Activated CD4-positive, CD25-positive, alpha-beta regulatory T cell treated with anti-CD3 and anti-CD28 coated beads, Interleukin-2, amount 50 U/mL, for 16 hours (primary cell): ENCODE results near the gene MFF.

Source experiments
- DNase-seq: peaks from one replicate; pipeline ENCODE4 v3.0.0-alpha.2; 2020; ENCODE audit warnings: low read depth, low spot score

The MFF gene

GRCh38 chr2:227324995-227325838, at the start of gene MFF:
MFF (plus strand) TSS chr2:227325251; CDS start chr2:227330666, 5,415 bp downstream.
- peak; percentile 90 for DNase-seq

- no peak for DNase-seq
These were observed 44.2 kb upstream of the MFF start for GRCh38 chr2:227280895-227281294.

- no peak for DNase-seq
These were observed 39.3 kb upstream of the MFF start for GRCh38 chr2:227285741-227286236.

GRCh38 chr2:227287771-227288170, 37.3 kb upstream of the MFF start:
- no peak for DNase-seq

- DNase-seq: no peak
These were observed 32.7 kb upstream of the MFF start for GRCh38 chr2:227292314-227292713.

- DNase-seq: no peak
These were observed 31.5 kb upstream of the MFF start for GRCh38 chr2:227293531-227293930.

GRCh38 chr2:227295806-227296205, 29.2 kb upstream of the MFF start:
- no peak for DNase-seq

- DNase-seq: no peak
These were observed 28.2 kb upstream of the MFF start for GRCh38 chr2:227296671-227297405.

GRCh38 chr2:227301523-227301922, 23.5 kb upstream of the MFF start:
- DNase-seq: no peak

GRCh38 chr2:227308784-227309183, 16.3 kb upstream of the MFF start:
- no peak for DNase-seq

- no peak for DNase-seq
These were observed 14.3 kb upstream of the MFF start for GRCh38 chr2:227310756-227311110.

- DNase-seq: no peak
These were observed 13.1 kb upstream of the MFF start for GRCh38 chr2:227311861-227312506.

GRCh38 chr2:227312579-227312978, 12.5 kb upstream of the MFF start:
- DNase-seq: no peak

- no peak for DNase-seq
These were observed 11.7 kb upstream of the MFF start for GRCh38 chr2:227313310-227313709.

- DNase-seq: no peak
These were observed 7.2 kb upstream of the MFF start for GRCh38 chr2:227317834-227318233.

GRCh38 chr2:227320305-227321094, 4.6 kb upstream of the MFF start:
- no peak for DNase-seq

GRCh38 chr2:227322530-227323205, 2.4 kb upstream of the MFF start:
- no peak for DNase-seq

- DNase-seq: no peak
These were observed 1.2 kb upstream of the MFF start for GRCh38 chr2:227323818-227324217.

GRCh38 chr2:227324642-227324994, 433 bp upstream of the MFF start:
- DNase-seq: no peak

GRCh38 chr2:227325839-227326195, 766 bp downstream of the MFF start:
- DNase-seq: no peak

- no peak for DNase-seq
These were observed 1.7 kb downstream of the MFF start for GRCh38 chr2:227326783-227327182.
